ENCODE data around the gene SSBP4. TPM values are rescaled to one million over a fixed set of nuclear protein-coding genes. Genes with fewer than 3 reads are reported as not detected.
A peak's percentile ranks its signal among the peaks of the same experiment; 100 is the strongest.

The SSBP4 gene
- total and polyA plus RNA-seq, 9 of the 15 experiments (the other 6 are each of a cell fraction or from before 2014, with no cell fraction given): 1.1 to 189 (median 39.0) TPM

DNA sequence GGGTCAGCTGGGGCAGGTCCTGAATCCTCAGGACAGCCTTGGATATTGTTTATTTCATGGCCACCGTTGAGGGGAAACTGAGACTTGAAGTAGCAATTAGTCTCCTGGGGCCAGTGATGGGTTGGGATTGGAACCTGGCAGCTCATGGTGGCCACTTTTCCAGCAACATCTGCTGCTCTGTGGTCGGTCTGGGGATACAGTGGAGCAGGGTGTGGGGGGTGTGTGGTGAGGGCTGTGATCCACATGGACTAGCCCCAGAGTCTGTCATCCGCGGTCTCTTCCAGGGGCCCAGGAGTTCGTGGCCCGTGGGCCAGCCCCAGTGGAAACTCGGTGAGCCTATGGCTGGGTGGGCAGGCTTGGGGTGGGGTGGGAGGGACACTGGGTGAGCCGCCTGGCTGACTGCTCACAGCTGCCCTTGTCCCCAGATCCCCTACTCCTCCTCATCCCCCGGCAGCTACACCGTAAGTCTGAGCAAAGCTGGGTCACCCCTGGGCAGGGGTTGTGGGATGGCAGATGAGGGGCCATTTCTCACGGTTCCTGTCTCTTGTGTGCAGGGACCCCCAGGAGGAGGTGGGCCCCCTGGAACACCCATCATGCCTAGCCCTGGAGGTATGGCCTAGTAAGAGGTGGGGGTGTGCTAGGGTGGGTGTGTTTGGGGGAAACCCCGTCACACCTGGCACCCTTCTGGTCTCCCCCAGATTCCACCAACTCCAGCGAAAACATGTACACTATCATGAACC lies 13.2 kb downstream of the SSBP4 start (continued):
- no peak for TF ChIP-seq HNRNPK (IDR thresholded peaks at IDR 0.05; ENCODE audit: low read depth, low read length, poor library complexity, severe bottlenecking)
- no peak for TF ChIP-seq ARNT (IDR thresholded peaks at IDR 0.05)
- TF ChIP-seq KDM1A (IDR thresholded peaks at IDR 0.05): no peak
- TF ChIP-seq HDAC6 (IDR thresholded peaks at IDR 0.05; ENCODE audit: low read depth, low read length): no peak
- TF ChIP-seq ZNF511 (CRISPR knock-in tag; IDR thresholded peaks at IDR 0.05): 0 out of 2 replicates have a peak, but pooled peaks have one; percentile 14
- TF ChIP-seq GABPB2 (CRISPR knock-in tag; conservative IDR thresholded peaks at IDR 0.05): no peak
- TF ChIP-seq, protein P1, sequence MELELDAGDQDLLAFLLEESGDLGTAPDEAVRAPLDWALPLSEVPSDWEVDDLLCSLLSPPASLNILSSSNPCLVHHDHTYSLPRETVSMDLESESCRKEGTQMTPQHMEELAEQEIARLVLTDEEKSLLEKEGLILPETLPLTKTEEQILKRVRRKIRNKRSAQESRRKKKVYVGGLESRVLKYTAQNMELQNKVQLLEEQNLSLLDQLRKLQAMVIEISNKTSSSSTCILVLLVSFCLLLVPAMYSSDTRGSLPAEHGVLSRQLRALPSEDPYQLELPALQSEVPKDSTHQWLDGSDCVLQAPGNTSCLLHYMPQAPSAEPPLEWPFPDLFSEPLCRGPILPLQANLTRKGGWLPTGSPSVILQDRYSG (tag; conservative IDR thresholded peaks at IDR 0.05; ENCODE audit: low read depth): no peak
- no peak for TF ChIP-seq TCF7 (IDR thresholded peaks at IDR 0.05; ENCODE audit: borderline replicate concordance)
- TF ChIP-seq RFX5 (IDR thresholded peaks at IDR 0.05; ENCODE audit: low read depth, low read length): no peak
- TF ChIP-seq UBTF (IDR thresholded peaks at IDR 0.05; ENCODE audit: borderline replicate concordance in 1 of 2, low read depth in 2 of 2, low read length in 2 of 2): no peak
- TF ChIP-seq SIRT6 (IDR thresholded peaks at IDR 0.05; ENCODE audit: low read depth, low read length): peak; percentile 47
- TF ChIP-seq, protein P2, sequence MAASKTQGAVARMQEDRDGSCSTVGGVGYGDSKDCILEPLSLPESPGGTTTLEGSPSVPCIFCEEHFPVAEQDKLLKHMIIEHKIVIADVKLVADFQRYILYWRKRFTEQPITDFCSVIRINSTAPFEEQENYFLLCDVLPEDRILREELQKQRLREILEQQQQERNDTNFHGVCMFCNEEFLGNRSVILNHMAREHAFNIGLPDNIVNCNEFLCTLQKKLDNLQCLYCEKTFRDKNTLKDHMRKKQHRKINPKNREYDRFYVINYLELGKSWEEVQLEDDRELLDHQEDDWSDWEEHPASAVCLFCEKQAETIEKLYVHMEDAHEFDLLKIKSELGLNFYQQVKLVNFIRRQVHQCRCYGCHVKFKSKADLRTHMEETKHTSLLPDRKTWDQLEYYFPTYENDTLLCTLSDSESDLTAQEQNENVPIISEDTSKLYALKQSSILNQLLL (CRISPR knock-in tag; IDR thresholded peaks at IDR 0.05; ENCODE audit: borderline replicate concordance): no peak
- no peak for TF ChIP-seq NCOA1 (IDR thresholded peaks at IDR 0.05; ENCODE audit: low read depth)
- no peak for TF ChIP-seq GTF2A2 (tag; IDR thresholded peaks at IDR 0.05)

Data from K562 (cell line).